Common myeloid progenitor, CD34-positive (primary cell): ENCODE measurements around the gene LSM4.
"Not testable (repeated sequence)": the region's sequence is repeated elsewhere in the genome, so short reads cannot be mapped to it uniquely, and the experiment has no call there.

Experiments used
- CTCF ChIA-PET: fragments of 350-600 bp; sonication (Branson Sonifier 250); formaldehyde crosslinking; loops from one replicate; lab custom pipeline; 2021; ENCODE audit warnings: antibody characterized with exemption; lab: Charles Lee
- POLR2A ChIA-PET: fragments of 350-600 bp; sonication (Branson Sonifier 250); formaldehyde crosslinking; loops from one replicate; lab custom pipeline; 2021; ENCODE audit warnings: antibody characterized with exemption; lab: Charles Lee
- DNase-seq, 3 donors: peaks; one replicate each; pipeline versions ENCODE4 v3.0.0 to v3.0.0-alpha.2; 2013
- H3K27ac ChIP-seq, 2 experiments: 1 replicate in 1 of 2; 2 replicates in 1 of 2; pipeline ENCODE4 v1.7.0; 2013; ENCODE audit warnings: inconsistent platforms in 2 of 2, low read length in 2 of 2, mild to moderate bottlenecking in 2 of 2, low read depth in 1 of 2, moderate library complexity in 1 of 2; ENCODE audit not compliant: severe bottlenecking in 2 of 2, insufficient read depth in 1 of 2, poor library complexity in 1 of 2
- H3K27me3 ChIP-seq, 5 experiments: replicated peaks in 2 of 5; 1 replicate in 3 of 5; 2 replicates in 2 of 5; pipeline versions ENCODE4 v1.6.1 to v1.7.0; 2013; ENCODE audit warnings: low read length in 4 of 5, mild to moderate bottlenecking in 2 of 5, moderate library complexity in 2 of 5, inconsistent platforms in 1 of 5; ENCODE audit not compliant: insufficient read depth in 5 of 5, control insufficient read depth in 4 of 5
- H3K36me3 ChIP-seq, 4 experiments: 1 replicate in 2 of 4; 2 replicates in 2 of 4; pipeline versions ENCODE4 v1.6.1 to v1.7.0; 2013; ENCODE audit warnings: low read length in 3 of 4, control low read depth in 1 of 4, mild to moderate bottlenecking in 1 of 4; ENCODE audit not compliant: control insufficient read depth in 4 of 4, insufficient read depth in 4 of 4
- H3K4me1 ChIP-seq, 4 experiments: 1 replicate in 3 of 4; 2 replicates in 1 of 4; pipeline versions ENCODE4 v1.6.1 to v1.7.1; 2013; ENCODE audit warnings: low read length in 3 of 4, mild to moderate bottlenecking in 3 of 4, control low read depth in 1 of 4, inconsistent platforms in 1 of 4, moderate library complexity in 1 of 4; ENCODE audit not compliant: control insufficient read depth in 4 of 4, insufficient read depth in 4 of 4; ENCODE audit errors: control extremely low read depth in 1 of 4
- H3K4me3 ChIP-seq, 7 experiments: 1 replicate in 4 of 7; 2 replicates in 3 of 7; pipeline versions ENCODE4 v1.5.1 to v1.7.0; 2013; ENCODE audit warnings: mild to moderate bottlenecking in 7 of 7, low read length in 6 of 7, moderate library complexity in 6 of 7, inconsistent platforms in 2 of 7, low read depth in 2 of 7, control low read depth in 1 of 7; ENCODE audit not compliant: insufficient read depth in 4 of 7, control insufficient read depth in 1 of 7; ENCODE audit errors: extremely low read depth in 1 of 7
- H3K9me3 ChIP-seq, 5 experiments: 1 replicate in 4 of 5; 2 replicates in 1 of 5; pipeline versions ENCODE4 v1.6.1 to v1.7.1; 2013; ENCODE audit warnings: low read length in 4 of 5, mild to moderate bottlenecking in 2 of 5, inconsistent platforms in 1 of 5, low read depth in 1 of 5, moderate library complexity in 1 of 5; ENCODE audit not compliant: control insufficient read depth in 4 of 5, insufficient read depth in 2 of 5; ENCODE audit errors: control extremely low read depth in 1 of 5
- WGBS: methylation state at CpG from one replicate; pipeline ENCODE4 v1.1.5; 2013; ENCODE audit not compliant: insufficient coverage; 5-methylcytosine and 5-hydroxymethylcytosine counted together

Gene LSM4

DNA sequence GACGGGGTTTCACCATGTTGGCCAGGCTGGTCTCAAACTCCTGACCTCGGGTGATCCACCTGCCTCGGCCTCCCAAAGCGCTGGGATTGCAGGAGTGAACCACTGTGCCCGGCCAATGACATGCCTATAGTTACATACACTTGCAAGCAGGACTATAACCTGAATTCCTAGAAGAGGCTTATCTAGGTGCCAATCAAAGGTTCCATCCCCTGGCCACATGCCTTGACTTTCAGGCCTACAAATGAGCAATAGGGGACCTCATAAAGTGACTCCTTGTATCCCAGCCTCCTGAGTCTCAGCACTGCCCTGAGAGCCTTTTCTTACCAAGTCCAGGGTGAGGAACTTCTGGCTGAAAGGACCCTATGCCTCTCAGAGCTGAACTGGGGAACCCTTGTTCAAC lies 3.9 kb upstream of the LSM4 start:
- CTCF ChIA-PET = interaction anchor here (1.1 to 17.7 kb wide), 7 partner anchors 12 to 121 kb away, joined by 3 to 354 read pairs (median 4); partner anchors contain the start of genes IQCN, JUND and PGPEP1
- POLR2A ChIA-PET = interaction anchor here (0.6 to 1.8 kb wide), 4 partner anchors 35 to 84 kb away, joined by 3 to 4 read pairs (median 3); no protein-coding TSS in a partner anchor
- WGBS = 96% methylated on average over 4 of the region's 5 CpGs
- H3K4me1 ChIP-seq = peaks cover 16 to 32% (median 25%) of the 10 kb centered on the region in 4 experiments
- DNase-seq = no peak
- H3K9me3 ChIP-seq = no peaks in the 10 kb centered on the region
- no peak overlapping the region for H3K27ac ChIP-seq
- H3K36me3 ChIP-seq = no peaks in the 10 kb centered on the region
- no peaks in the 10 kb centered on the region for H3K27me3 ChIP-seq
- no peak overlapping the region for H3K4me3 ChIP-seq

DNA sequence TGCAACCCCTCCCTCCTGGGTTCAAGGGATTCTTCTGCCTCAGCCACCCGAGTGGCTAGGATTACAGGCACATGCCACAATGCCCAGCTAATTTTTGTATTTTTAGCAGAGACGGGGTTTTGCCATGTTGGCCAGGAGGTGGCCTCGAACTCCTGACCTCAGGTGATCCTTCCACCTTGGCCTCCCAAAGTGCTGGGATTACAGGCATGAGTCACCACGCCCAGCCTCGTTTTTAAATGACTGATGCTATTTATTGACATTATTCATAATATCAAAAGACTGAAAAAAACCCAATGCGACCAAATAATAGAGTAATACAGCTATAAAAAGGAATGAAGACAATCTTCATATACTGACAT lies 1.5 kb upstream of the LSM4 start:
- H3K9me3 ChIP-seq, DNase-seq, H3K4me3 ChIP-seq, H3K27me3 ChIP-seq, H3K36me3 ChIP-seq: not testable (repeated sequence)
- CTCF ChIA-PET = interaction anchor here (0.8 to 17.7 kb wide), 6 partner anchors 11 to 126 kb away, joined by 3 to 354 read pairs (median 3); partner anchors contain the start of genes IQCN, JUND and PGPEP1
- WGBS = 87% methylated on average over 2 of the region's 6 CpGs
- peaks cover 16 to 56% (median 49%) of the 10 kb centered on the region in 4 experiments for H3K4me1 ChIP-seq
- POLR2A ChIA-PET = interaction anchor here (10.1 kb wide), 1 partner anchor 45 kb away, joined by 217 read pairs; the partner anchor contains the start of gene JUND
- peak overlapping the region in 1 of 2 experiments; percentile 89 for H3K27ac ChIP-seq

DNA sequence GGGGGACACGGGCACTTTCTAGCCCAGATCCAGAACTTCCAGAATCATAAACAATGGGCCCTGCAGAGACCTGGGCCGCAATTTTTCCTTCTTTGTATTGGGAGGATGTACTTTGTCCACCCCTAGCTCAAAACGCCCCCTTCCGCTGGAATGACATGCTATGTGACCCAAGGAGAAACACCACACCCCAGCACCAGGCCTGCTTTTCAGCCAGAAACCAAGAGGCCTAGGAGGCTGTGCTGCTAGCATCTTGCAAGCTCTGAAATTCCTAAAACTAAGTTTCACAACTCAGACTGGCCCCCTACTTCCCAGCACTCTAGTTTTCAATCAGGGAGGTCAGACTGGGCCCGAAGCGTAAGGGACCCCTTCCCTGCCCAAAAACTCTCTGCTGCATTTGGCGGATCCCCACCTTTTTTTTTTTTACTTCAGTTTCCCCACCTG lies 538 bp downstream of the LSM4 start:
- Histone ChIP-seq H3K9me3 (no peaks in the 10 kb centered on the region), H3K4me3 (peak overlapping the region; percentile 63 to 95 (median 82)), H3K4me1 (peaks cover 17 to 67% (median 62%) of the 10 kb centered on the region in 4 experiments), H3K27me3 (no peaks in the 10 kb centered on the region), H3K36me3 (peaks cover 0 to 4% (median 0%) of the 10 kb centered on the region in 4 experiments), H3K27ac (peak overlapping the region in 1 of 2 experiments; percentile 89)
- peak; percentile 28 to 48 (median 34) for DNase-seq
- POLR2A ChIA-PET = interaction anchor here (1.0 to 10.1 kb wide), 4 partner anchors 17 to 43 kb away, joined by 3 to 217 read pairs (median 17); partner anchors contain the start of gene JUND
- CTCF ChIA-PET = interaction anchor here (0.9 to 17.7 kb wide), 11 partner anchors 8 to 75 kb away, joined by 3 to 354 read pairs (median 4); partner anchors contain the start of genes IQCN and JUND
- WGBS = 0% methylated on average over 5 of the region's 7 CpGs

DNA sequence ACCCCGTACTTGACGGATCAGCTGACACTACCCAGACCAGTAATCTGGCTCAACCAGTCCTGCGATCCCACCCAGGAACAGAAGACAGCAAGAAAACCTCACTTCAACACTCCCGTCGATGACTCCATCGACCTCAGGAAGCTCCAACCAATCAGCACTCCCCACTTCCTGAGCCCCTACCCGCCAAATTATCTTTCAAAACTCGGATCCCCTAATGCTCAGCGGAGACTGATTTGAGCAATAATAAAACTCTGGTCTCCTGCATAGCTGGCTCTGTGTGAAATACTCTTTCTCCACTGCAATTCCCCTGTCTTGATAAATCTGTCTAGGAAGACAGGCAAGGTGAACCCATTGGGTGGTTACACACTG lies 1.2 kb downstream of the LSM4 start:
- WGBS = 3% methylated on average over 8 of the region's 9 CpGs
- DNase-seq = peak; percentile 45 to 72 (median 69)
- Histone ChIP-seq H3K36me3 (peaks cover 0 to 4% (median 0%) of the 10 kb centered on the region in 4 experiments), H3K27ac (peak overlapping the region in 1 of 2 experiments; percentile 89), H3K4me1 (peaks cover 17 to 70% (median 65%) of the 10 kb centered on the region in 4 experiments), H3K27me3 (no peaks in the 10 kb centered on the region), H3K9me3 (no peaks in the 10 kb centered on the region), H3K4me3 (peak overlapping the region in 6 of 7 experiments; percentile 63 to 95 (median 84))
- ChIA-PET CTCF (interaction anchor here (0.9 to 17.7 kb wide), 11 partner anchors 8 to 68 kb away, joined by 3 to 354 read pairs (median 4); partner anchors contain the start of genes IQCN and JUND), POLR2A (interaction anchor here (1.0 to 10.1 kb wide), 4 partner anchors 17 to 42 kb away, joined by 3 to 217 read pairs (median 17); partner anchors contain the start of gene JUND)

DNA sequence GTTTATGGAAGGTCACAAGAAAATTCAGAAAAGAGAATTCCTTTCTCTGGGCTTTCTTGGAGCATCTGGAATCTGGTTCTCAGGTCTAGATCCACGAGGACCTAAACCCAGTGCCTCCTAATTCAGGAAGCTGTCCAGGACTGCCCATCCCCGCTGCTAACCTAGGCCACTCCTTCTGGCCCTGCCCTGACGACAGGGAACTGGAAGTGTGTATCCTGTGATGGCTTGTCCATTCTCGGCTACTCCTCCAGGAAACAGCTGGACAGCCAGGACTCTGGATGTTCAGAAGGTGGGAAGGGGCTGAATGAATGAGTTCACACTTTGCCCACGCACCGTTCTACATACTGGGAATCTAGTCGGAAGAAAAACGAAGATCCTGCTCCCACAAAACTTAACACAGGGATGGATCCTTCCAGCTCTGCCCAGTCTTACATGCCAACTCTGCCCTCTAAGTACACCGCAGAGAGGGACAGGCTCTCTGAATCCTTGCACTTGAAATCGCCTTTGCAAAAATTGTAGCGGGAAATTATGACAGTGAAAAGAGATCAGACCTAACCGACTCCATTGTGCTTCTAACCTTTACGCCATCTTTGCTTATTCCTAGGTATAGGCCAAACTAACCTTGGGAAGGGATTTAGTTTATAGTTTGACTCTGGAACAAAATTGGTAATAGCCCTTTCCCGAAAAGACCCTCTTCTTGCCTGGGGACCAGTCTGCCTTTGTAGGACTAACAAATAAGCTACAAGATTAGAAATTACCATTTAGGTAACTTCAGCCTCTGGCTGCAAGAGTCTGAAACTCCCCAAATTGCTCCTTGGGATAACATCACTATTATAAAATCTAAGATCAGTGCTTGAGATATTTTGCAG lies 1.8 kb downstream of the LSM4 start:
- Histone ChIP-seq H3K27me3 (no peaks in the 10 kb centered on the region), H3K4me1 (peaks cover 17 to 76% (median 69%) of the 10 kb centered on the region in 4 experiments), H3K4me3 (peak overlapping the region in 6 of 7 experiments; percentile 31 to 95 (median 80)), H3K36me3 (peaks cover 0 to 6% (median 0%) of the 10 kb centered on the region in 4 experiments), H3K27ac (peak overlapping the region; percentile 16 to 89), H3K9me3 (no peaks in the 10 kb centered on the region)
- WGBS = 78% methylated on average over 12 of the region's 14 CpGs
- no peak for DNase-seq
- ChIA-PET CTCF (interaction anchor here (1.0 to 17.7 kb wide), 11 partner anchors 9 to 69 kb away, joined by 3 to 354 read pairs (median 4); partner anchors contain the start of genes IQCN and JUND), POLR2A (interaction anchor here (1.0 to 10.1 kb wide), 4 partner anchors 16 to 41 kb away, joined by 3 to 217 read pairs (median 17); partner anchors contain the start of gene JUND)

DNA sequence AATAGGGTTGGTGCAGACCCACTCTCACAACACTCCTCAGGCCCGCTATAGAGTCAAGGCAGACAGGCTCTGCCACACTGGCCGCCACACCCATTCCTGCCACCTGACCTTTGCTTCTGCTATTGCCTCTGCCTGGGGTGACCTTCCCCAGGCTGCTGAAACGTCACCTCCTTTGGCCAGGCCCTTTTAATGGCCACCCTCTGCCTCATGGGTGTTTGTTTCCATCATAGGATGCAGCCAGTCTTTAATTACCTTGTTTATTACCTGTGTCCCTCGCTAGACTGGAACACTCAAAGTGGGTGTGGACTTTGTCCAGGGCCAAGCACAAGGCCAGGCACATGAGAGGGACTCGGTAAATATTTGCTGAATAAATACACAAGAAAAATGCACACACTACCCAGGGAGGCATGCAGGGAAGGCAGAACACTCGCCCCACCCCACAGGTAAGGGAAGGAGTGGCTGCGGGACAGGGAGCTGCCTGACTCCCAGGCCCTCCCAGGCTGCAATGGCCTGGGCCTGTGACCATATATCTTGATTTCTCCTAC lies 3.2 kb downstream of the LSM4 start:
- peaks cover 17 to 80% (median 73%) of the 10 kb centered on the region in 4 experiments for H3K4me1 ChIP-seq
- H3K4me3 ChIP-seq = no peak overlapping the region
- peaks cover 0 to 13% (median 0%) of the 10 kb centered on the region in 4 experiments for H3K36me3 ChIP-seq
- WGBS = 93% methylated on average over 3 of the region's 7 CpGs
- H3K9me3 ChIP-seq = no peaks in the 10 kb centered on the region
- ChIA-PET CTCF (interaction anchor here (1.0 to 17.7 kb wide), 4 partner anchors 20 to 44 kb away, joined by 3 to 354 read pairs (median 12); partner anchors contain the start of genes IQCN and JUND), POLR2A (interaction anchor here (10.1 kb wide), 1 partner anchor 40 kb away, joined by 217 read pairs; the partner anchor contains the start of gene JUND)
- no peaks in the 10 kb centered on the region for H3K27me3 ChIP-seq
- no peak for DNase-seq
- H3K27ac ChIP-seq = peak overlapping the region in 1 of 2 experiments; percentile 63
